BLaER1 treated with 17β-estradiol and CSF1 and Interleukin-3, amounts not matched to agents 10 nM and 100 nM (cell line): Measurements from ENCODE around the gene DMD.

Source experiments
- H3K27ac ChIP-seq, 11 experiments: shearing (Covaris generic); formaldehyde crosslinking; 2 replicates each; pipeline ENCODE4 v1.8.1; 2022
- H3K27me3 ChIP-seq, 11 experiments: shearing (Covaris generic); formaldehyde crosslinking; 2 replicates each; pipeline ENCODE4 v1.8.1; 2022
- H3K36me3 ChIP-seq, 11 experiments: shearing (Covaris generic); formaldehyde crosslinking; 2 replicates each; pipeline ENCODE4 v1.8.1; 2022
- H3K4me1 ChIP-seq, 10 experiments: shearing (Covaris generic); formaldehyde crosslinking; 2 replicates each; pipeline ENCODE4 v1.8.1; 2022
- H3K4me2 ChIP-seq, 11 experiments: shearing (Covaris generic); formaldehyde crosslinking; 2 replicates each; pipeline ENCODE4 v1.8.1; 2022
- H3K4me3 ChIP-seq, 10 experiments: shearing (Covaris generic); formaldehyde crosslinking; 2 replicates each; pipeline ENCODE4 v1.8.1; 2022
- H3K9ac ChIP-seq, 11 experiments: shearing (Covaris generic); formaldehyde crosslinking; 2 replicates each; pipeline ENCODE4 v1.8.1; 2022
- H3K9me3 ChIP-seq, 11 experiments: shearing (Covaris generic); formaldehyde crosslinking; replicated peaks in 1 of 11; 2 replicates each; pipeline ENCODE4 v1.8.1; 2022
- H4K20me1 ChIP-seq, 11 experiments: shearing (Covaris generic); formaldehyde crosslinking; 2 replicates each; pipeline ENCODE4 v1.8.1; 2022
- Cebpa-rat ChIP-seq, 11 experiments: shearing (Covaris generic); IDR thresholded peaks; 2 replicates each; pipeline ENCODE4 v1.8.1; 2022

The DMD gene

GRCh38 chrX:31301203-31301602, 1910.1 kb downstream of the DMD start:
- no peaks in the 10 kb centered on the region for H4K20me1 ChIP-seq
- H3K4me1 ChIP-seq = no peaks in the 10 kb centered on the region
- H3K9me3 ChIP-seq = peaks cover 16 to 56% (median 29%) of the 10 kb centered on the region in 11 experiments
- H3K27me3 ChIP-seq = peaks cover 90 to 100% (median 98%) of the 10 kb centered on the region in 11 experiments
- TF ChIP-seq Cebpa-rat (IDR thresholded peaks at IDR 0.05) = no peak
- 0 out of 20 replicates have a peak overlapping the region, but pooled peaks of 1 of the 10 experiments have one; percentile 4 for H3K4me3 ChIP-seq
- H3K36me3 ChIP-seq = peaks cover 0 to 5% (median 0%) of the 10 kb centered on the region in 11 experiments; a peak in 2 of 22 replicates
- no peak overlapping the region for H3K27ac ChIP-seq
- H3K9ac ChIP-seq = no peak overlapping the region
- H3K4me2 ChIP-seq = no peak overlapping the region

- Histone ChIP-seq H3K4me2 (no peak overlapping the region), H3K4me1 (no peaks in the 10 kb centered on the region), H3K27ac (no peak overlapping the region), H4K20me1 (no peaks in the 10 kb centered on the region), H3K9ac (no peak overlapping the region), H3K4me3 (no peak overlapping the region), H3K36me3 (peaks cover 0 to 5% (median 0%) of the 10 kb centered on the region in 11 experiments; a peak in 2 of 22 replicates), H3K27me3 (peaks cover 95 to 100% (median 100%) of the 10 kb centered on the region in 11 experiments), H3K9me3 (peaks cover 16 to 63% (median 30%) of the 10 kb centered on the region in 11 experiments)
- no peak for TF ChIP-seq Cebpa-rat (IDR thresholded peaks at IDR 0.05)
These were observed 1912.4 kb downstream of the DMD start for GRCh38 chrX:31298916-31299315.

GRCh38 chrX:31297881-31298280, 1913.5 kb downstream of the DMD start:
- no peaks in the 10 kb centered on the region for H3K4me1 ChIP-seq
- peaks cover 0 to 5% (median 0%) of the 10 kb centered on the region in 11 experiments; a peak in 2 of 22 replicates for H3K36me3 ChIP-seq
- H3K27ac ChIP-seq = no peak overlapping the region
- H4K20me1 ChIP-seq = no peaks in the 10 kb centered on the region
- peaks cover 94 to 100% (median 100%) of the 10 kb centered on the region in 11 experiments for H3K27me3 ChIP-seq
- H3K9me3 ChIP-seq = peaks cover 16 to 59% (median 30%) of the 10 kb centered on the region in 11 experiments
- no peak for TF ChIP-seq Cebpa-rat (IDR thresholded peaks at IDR 0.05)
- no peak overlapping the region for H3K9ac ChIP-seq
- no peak overlapping the region for H3K4me2 ChIP-seq
- no peak overlapping the region for H3K4me3 ChIP-seq

- H3K9ac ChIP-seq = no peak overlapping the region
- H3K4me2 ChIP-seq = no peak overlapping the region
- no peaks in the 10 kb centered on the region for H3K36me3 ChIP-seq
- H3K9me3 ChIP-seq = peaks cover 0 to 27% (median 15%) of the 10 kb centered on the region in 11 experiments; a peak in 12 of 22 replicates
- H3K4me1 ChIP-seq = no peaks in the 10 kb centered on the region
- no peaks in the 10 kb centered on the region for H4K20me1 ChIP-seq
- no peak overlapping the region for H3K27ac ChIP-seq
- peaks cover 80 to 98% (median 94%) of the 10 kb centered on the region in 11 experiments for H3K27me3 ChIP-seq
- TF ChIP-seq Cebpa-rat (IDR thresholded peaks at IDR 0.05) = no peak
- no peak overlapping the region for H3K4me3 ChIP-seq
These were observed 1916.9 kb downstream of the DMD start for GRCh38 chrX:31294475-31294874.

GRCh38 chrX:31293409-31293808, 1917.9 kb downstream of the DMD start:
- H3K27me3 ChIP-seq = peaks cover 75 to 98% (median 93%) of the 10 kb centered on the region in 11 experiments
- no peak overlapping the region for H3K4me2 ChIP-seq
- H3K36me3 ChIP-seq = no peaks in the 10 kb centered on the region
- TF ChIP-seq Cebpa-rat (IDR thresholded peaks at IDR 0.05) = no peak
- H3K4me3 ChIP-seq = no peak overlapping the region
- no peak overlapping the region for H3K9ac ChIP-seq
- H4K20me1 ChIP-seq = no peaks in the 10 kb centered on the region
- no peak overlapping the region for H3K27ac ChIP-seq
- H3K9me3 ChIP-seq = peaks cover 0 to 19% (median 10%) of the 10 kb centered on the region in 11 experiments; a peak in 11 of 22 replicates
- no peaks in the 10 kb centered on the region for H3K4me1 ChIP-seq

GRCh38 chrX:31291131-31291530, 1920.2 kb downstream of the DMD start:
- Histone ChIP-seq H4K20me1 (no peaks in the 10 kb centered on the region), H3K4me2 (no peak overlapping the region), H3K36me3 (no peaks in the 10 kb centered on the region), H3K9me3 (peaks cover 0 to 19% (median 7%) of the 10 kb centered on the region in 11 experiments; a peak in 9 of 22 replicates), H3K27me3 (peaks cover 76 to 98% (median 93%) of the 10 kb centered on the region in 11 experiments), H3K27ac (no peak overlapping the region), H3K4me3 (no peak overlapping the region), H3K9ac (no peak overlapping the region), H3K4me1 (no peaks in the 10 kb centered on the region)
- TF ChIP-seq Cebpa-rat (IDR thresholded peaks at IDR 0.05) = no peak

GRCh38 chrX:31287861-31288260, 1923.5 kb downstream of the DMD start:
- Histone ChIP-seq H3K4me1 (no peaks in the 10 kb centered on the region), H3K9ac (no peak overlapping the region), H3K36me3 (no peaks in the 10 kb centered on the region), H3K4me3 (no peak overlapping the region), H3K4me2 (no peak overlapping the region), H3K27ac (no peak overlapping the region), H3K9me3 (peaks cover 0 to 10% (median 4%) of the 10 kb centered on the region in 11 experiments; a peak in 6 of 22 replicates), H4K20me1 (no peaks in the 10 kb centered on the region), H3K27me3 (peaks cover 77 to 98% (median 93%) of the 10 kb centered on the region in 11 experiments)
- no peak for TF ChIP-seq Cebpa-rat (IDR thresholded peaks at IDR 0.05)

- Histone ChIP-seq H4K20me1 (no peaks in the 10 kb centered on the region), H3K4me3 (no peak overlapping the region), H3K27ac (no peak overlapping the region), H3K4me2 (no peak overlapping the region), H3K9me3 (no peaks in the 10 kb centered on the region; a peak in 1 of 22 replicates), H3K27me3 (peaks cover 84 to 100% (median 97%) of the 10 kb centered on the region in 11 experiments), H3K4me1 (no peaks in the 10 kb centered on the region), H3K9ac (no peak overlapping the region), H3K36me3 (no peaks in the 10 kb centered on the region)
- no peak for TF ChIP-seq Cebpa-rat (IDR thresholded peaks at IDR 0.05)
These were observed 1930.8 kb downstream of the DMD start for GRCh38 chrX:31280580-31280979.

- Histone ChIP-seq H3K27me3 (peaks cover 82 to 100% (median 96%) of the 10 kb centered on the region in 11 experiments), H4K20me1 (no peaks in the 10 kb centered on the region), H3K9me3 (no peaks in the 10 kb centered on the region; a peak in 1 of 22 replicates), H3K4me3 (no peak overlapping the region), H3K4me2 (no peak overlapping the region), H3K4me1 (no peaks in the 10 kb centered on the region), H3K27ac (no peak overlapping the region), H3K36me3 (no peaks in the 10 kb centered on the region), H3K9ac (no peak overlapping the region)
- no peak for TF ChIP-seq Cebpa-rat (IDR thresholded peaks at IDR 0.05)
These were observed 1932.0 kb downstream of the DMD start for GRCh38 chrX:31279359-31279758.

GRCh38 chrX:31272472-31272775, 1938.9 kb downstream of the DMD start:
- Histone ChIP-seq H3K27ac (no peak overlapping the region), H3K36me3 (no peaks in the 10 kb centered on the region), H3K9me3 (no peaks in the 10 kb centered on the region), H3K9ac (no peak overlapping the region), H3K4me3 (no peak overlapping the region), H3K27me3 (peaks cover 84 to 100% (median 98%) of the 10 kb centered on the region in 11 experiments), H3K4me1 (peaks cover 0 to 7% (median 0%) of the 10 kb centered on the region in 10 experiments; a peak in 1 of 20 replicates), H3K4me2 (no peak overlapping the region), H4K20me1 (peaks cover 0 to 8% (median 0%) of the 10 kb centered on the region in 11 experiments; a peak in 3 of 22 replicates)
- TF ChIP-seq Cebpa-rat (IDR thresholded peaks at IDR 0.05) = no peak
